Activated naive CD4-positive, alpha-beta T cell treated with anti-CD3 and anti-CD28 coated beads for 36 hours (primary cell): ENCODE measurements around the gene RAB25. TPM values are rescaled to one million over a fixed set of nuclear protein-coding genes. Genes with fewer than 3 reads are reported as not detected.

Experiments
- CTCF ChIA-PET: fragments of 350-600 bp; sonication (Branson Sonifier 250); formaldehyde crosslinking; loops from one replicate; lab custom pipeline; 2021; ENCODE audit warnings: antibody characterized with exemption; lab: Charles Lee
- DNase-seq: peaks from one replicate; pipeline ENCODE4 v3.0.0-alpha.2; 2020
- H3K27ac Mint-ChIP-seq: one replicate; pipeline ENCODE4 v1.8.0; 2021; ENCODE audit warnings: mild to moderate bottlenecking, mixed read lengths
- H3K27me3 Mint-ChIP-seq: one replicate; pipeline ENCODE4 v1.8.0; 2021; ENCODE audit warnings: low read depth, mixed read lengths
- H3K36me3 Mint-ChIP-seq: one replicate; pipeline ENCODE4 v1.8.0; 2021; ENCODE audit warnings: low read depth, mixed read lengths
- H3K4me1 Mint-ChIP-seq: one replicate; pipeline ENCODE4 v1.8.0; 2021; ENCODE audit warnings: low read depth, mixed read lengths
- H3K4me3 Mint-ChIP-seq: one replicate; pipeline ENCODE4 v1.8.0; 2021; ENCODE audit warnings: mild to moderate bottlenecking, moderate library complexity, mixed read lengths
- H3K9me3 Mint-ChIP-seq: one replicate; pipeline ENCODE4 v1.8.0; 2021; ENCODE audit warnings: mixed read lengths
- intact Hi-C: fragments of 100-400 bp; cut with micrococcal nuclease; formaldehyde crosslinking; loops from one replicate; pipeline ENCODE4 v1.15.1; 2023
- total RNA-seq, 2 experiments: library from RNA; stranded (reverse); gene quantifications; one replicate each; pipeline ENCODE4 v1.2.3, GENCODE V29; 2021

Gene RAB25
- total RNA-seq, result 1 to 10 TPM; 1.3 TPM

DNA sequence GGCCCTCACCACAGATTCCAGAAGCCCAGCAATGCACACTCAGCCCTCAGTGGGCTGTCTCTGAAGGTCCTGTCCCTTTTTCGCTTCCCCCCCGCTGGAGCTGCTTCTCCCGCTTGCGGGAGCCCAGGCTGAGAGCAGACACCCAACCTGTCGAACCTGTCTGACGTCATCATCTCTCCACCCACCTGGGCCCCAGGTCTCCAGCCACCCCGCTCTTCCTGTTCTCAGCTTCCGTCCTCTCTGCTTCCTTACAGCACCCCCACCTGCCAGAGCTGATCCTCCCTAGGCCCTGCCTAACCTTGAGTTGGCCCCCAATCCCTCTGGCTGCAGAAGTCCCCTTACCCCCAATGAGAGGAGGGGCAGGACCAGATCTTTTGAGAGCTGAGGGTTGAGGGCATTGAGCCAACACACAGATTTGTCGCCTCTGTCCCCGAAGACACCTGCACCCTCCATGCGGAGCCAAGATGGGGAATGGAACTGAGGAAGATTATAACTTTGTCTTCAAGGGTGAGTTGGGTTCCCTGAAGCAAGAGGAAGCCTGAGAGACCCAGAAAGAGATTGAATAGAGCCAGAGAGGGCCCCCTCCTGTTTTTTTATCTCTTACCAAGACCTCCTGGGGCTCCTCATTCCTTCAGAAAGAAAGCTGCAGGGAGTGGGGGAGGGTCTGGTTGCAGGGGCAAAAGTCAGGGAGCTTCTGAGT lies at the start of gene RAB25:
Gene RAB25, plus strand, starts transcription at position 224 of the 700 bp plus-strand sequence. Its CDS starts 241 bp downstream, at position 465.
- H3K27ac Mint-ChIP-seq, result no peak within 1 kb of the TSS
- intact Hi-C loops, result no loop called here
- CTCF ChIA-PET, result interaction anchor here (0.7 kb wide), 2 partner anchors 14 to 30 kb away, joined by 3 to 4 read pairs; no protein-coding TSS in a partner anchor

DNA sequence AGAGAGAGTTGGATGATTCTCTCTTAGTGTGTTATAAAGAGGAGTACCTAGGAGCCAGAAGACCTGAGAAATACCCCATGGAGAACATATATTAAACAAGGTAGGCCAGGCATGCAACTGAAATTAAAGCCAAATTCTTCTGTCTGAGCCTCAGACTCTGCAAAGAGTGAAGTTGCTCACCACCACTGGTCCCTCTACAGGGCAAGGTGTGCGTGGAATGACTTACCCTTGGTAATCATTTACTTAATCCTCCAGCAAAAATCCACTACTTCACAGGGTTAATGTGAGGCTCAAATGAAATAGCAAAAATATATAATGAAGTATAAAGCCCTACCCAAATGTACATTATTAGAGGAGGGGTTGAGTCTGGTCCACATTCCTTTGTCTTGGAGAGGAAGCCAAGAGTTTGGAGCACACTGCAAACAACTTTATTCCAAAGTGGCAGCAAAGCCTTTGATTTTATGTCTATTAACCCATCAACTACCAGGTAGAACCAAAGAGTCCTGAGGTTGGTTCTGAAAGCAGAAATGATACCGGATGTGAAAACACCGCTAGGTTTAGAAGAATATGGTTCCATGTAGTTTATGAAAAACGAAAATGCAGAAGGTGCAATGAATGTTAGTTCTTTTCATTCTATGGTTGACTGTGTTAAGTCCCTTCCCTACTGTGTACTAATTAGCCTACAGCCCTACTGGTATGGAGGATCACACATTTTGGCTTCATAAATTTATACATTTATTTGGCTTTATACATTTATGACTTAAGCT lies 48.7 kb upstream of the RAB25 start:
- H3K4me1 Mint-ChIP-seq, result no peaks in the 10 kb centered on the region
- no peaks in the 10 kb centered on the region for H3K9me3 Mint-ChIP-seq
- no peak for DNase-seq
- H3K27ac Mint-ChIP-seq, result no peak overlapping the region
- CTCF ChIA-PET, result no interaction called here
- intact Hi-C loops, result no loop called here
- H3K4me3 Mint-ChIP-seq, result no peak overlapping the region
- H3K27me3 Mint-ChIP-seq, result no peaks in the 10 kb centered on the region
- H3K36me3 Mint-ChIP-seq, result peaks cover 46% of the 10 kb centered on the region

More for the DNA sequence above, at the start of gene RAB25:
- Mint-ChIP-seq H3K4me3 (no peak within 1 kb of the TSS), H3K9me3 (no peaks in the 10 kb centered on the region), H3K4me1 (peaks cover 13% of the 10 kb centered on the region), H3K27me3 (no peaks in the 10 kb centered on the region), H3K36me3 (peaks cover 5% of the 10 kb centered on the region)
- DNase-seq, result no peak

DNA sequence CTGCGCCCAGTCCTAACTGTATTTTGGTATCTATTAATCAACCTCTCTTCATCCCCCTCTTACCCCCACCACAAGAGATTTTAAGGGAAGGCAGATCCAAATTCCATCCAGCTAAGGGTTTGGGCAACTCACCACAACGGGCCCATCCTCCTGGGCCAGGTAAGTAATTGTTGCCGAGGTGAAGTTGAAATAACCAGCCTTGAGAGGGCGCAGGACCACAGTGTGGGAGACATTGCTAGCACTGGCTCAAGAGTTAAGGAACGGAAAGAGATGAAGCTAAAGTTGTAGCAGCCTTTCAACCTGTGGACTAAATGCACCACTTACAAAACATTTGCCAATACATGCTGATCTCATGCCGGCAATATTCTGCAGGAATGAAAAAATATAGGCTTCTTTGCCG lies 46.1 kb upstream of the RAB25 start:
- H3K27ac Mint-ChIP-seq, result no peak overlapping the region
- intact Hi-C loops, result no loop called here
- no peaks in the 10 kb centered on the region for H3K9me3 Mint-ChIP-seq
- peaks cover 49% of the 10 kb centered on the region for H3K36me3 Mint-ChIP-seq
- H3K4me3 Mint-ChIP-seq, result no peak overlapping the region
- H3K27me3 Mint-ChIP-seq, result no peaks in the 10 kb centered on the region
- H3K4me1 Mint-ChIP-seq, result peaks cover 13% of the 10 kb centered on the region
- CTCF ChIA-PET, result interaction anchor here (0.6 kb wide), 1 partner anchor 93 kb away, joined by 5 read pairs; no protein-coding TSS in a partner anchor
- DNase-seq, result no peak

DNA sequence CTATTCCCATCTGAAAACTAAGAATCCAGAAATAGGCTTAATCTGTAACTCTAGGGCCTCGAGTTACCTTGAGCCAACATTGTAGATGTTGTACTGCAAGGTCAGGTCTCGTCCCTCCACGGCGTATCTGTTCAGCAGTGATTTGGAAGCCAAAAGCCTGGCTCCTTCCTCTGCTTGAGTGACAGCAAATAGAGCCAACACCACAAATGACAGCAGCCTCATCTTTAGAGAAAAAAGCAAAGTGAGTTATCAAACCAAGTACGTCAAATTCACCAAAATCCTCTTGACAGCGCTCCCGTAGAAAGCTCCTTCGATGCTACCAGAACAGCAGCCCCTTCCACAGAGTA lies 41.0 kb upstream of the RAB25 start:
- CTCF ChIA-PET, result interaction anchor here (0.7 kb wide), 1 partner anchor 957 kb away, joined by 3 read pairs; no protein-coding TSS in a partner anchor
- peaks cover 25% of the 10 kb centered on the region for H3K36me3 Mint-ChIP-seq
- no peaks in the 10 kb centered on the region for H3K27me3 Mint-ChIP-seq
- peak overlapping the region; percentile 91 for H3K27ac Mint-ChIP-seq
- intact Hi-C loops, result loop anchor here (5.0 kb wide), 1 partner anchor 317 kb away; the partner anchor contains the start of genes CCT3 and TSACC
- no peaks in the 10 kb centered on the region for H3K9me3 Mint-ChIP-seq
- peaks cover 28% of the 10 kb centered on the region for H3K4me1 Mint-ChIP-seq
- H3K4me3 Mint-ChIP-seq, result peak overlapping the region; percentile 84
- DNase-seq, result no peak

DNA sequence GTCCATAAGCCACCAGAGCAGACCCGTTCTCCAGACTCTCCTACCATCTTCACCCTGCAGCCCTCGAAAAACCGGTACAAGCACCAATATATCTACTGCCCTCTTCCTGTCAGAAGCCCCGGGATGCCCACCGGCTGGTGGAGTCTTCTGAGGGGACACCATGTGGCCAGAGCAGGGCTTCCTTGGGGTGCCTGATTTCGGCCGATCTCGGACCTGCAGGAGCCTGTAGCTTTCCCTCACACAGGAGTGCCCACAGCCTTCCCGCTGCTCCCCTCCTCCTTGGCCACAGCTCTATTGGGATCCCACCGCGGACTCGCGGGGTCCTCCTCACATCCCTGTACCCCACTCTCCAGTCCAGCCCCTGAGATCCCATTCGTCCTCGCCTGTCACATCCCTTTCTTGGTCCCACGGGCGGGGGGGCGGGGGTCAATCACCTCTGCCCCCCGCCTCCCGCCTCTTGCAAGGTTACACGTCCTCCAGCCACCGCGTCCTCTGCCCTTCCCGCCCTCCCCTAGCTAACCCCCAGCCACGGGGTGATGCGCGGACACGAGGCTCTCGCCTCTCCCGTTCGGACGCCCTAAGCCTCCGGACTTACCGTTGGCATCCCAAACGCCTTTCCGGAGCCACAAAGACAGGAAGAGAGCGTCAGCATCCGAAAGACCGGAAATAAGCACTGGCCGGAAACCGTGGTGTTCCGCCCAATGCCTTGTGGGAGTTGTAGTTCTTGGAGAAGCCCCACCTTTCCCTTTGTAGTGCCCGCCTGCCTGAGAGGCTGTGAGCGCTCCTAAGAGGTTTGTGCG lies 40.5 kb upstream of the RAB25 start, which contains the start of gene SSR2:
Gene SSR2, minus strand, starts transcription at position 659 of the 800 bp plus-strand sequence. CDS start 784 bp downstream, outside the sequence.
- Mint-ChIP-seq H3K4me1 (peaks cover 28% of the 10 kb centered on the region), H3K36me3 (peaks cover 25% of the 10 kb centered on the region), H3K4me3 (peak within 1 kb of the TSS; percentile 84), H3K9me3 (no peaks in the 10 kb centered on the region), H3K27me3 (no peaks in the 10 kb centered on the region), H3K27ac (peak within 1 kb of the TSS; percentile 91)
- peak; percentile 94 for DNase-seq
- CTCF ChIA-PET, result interaction anchor here (1.3 kb wide), 1 partner anchor 44 kb away, joined by 4 read pairs; no protein-coding TSS in a partner anchor
- intact Hi-C loops, result loop anchor here (1.0 to 5.0 kb wide), 4 partner anchors 34 to 758 kb away; partner anchors contain the start of genes CCT3, LAMTOR2, SCAMP3 and TSACC

DNA sequence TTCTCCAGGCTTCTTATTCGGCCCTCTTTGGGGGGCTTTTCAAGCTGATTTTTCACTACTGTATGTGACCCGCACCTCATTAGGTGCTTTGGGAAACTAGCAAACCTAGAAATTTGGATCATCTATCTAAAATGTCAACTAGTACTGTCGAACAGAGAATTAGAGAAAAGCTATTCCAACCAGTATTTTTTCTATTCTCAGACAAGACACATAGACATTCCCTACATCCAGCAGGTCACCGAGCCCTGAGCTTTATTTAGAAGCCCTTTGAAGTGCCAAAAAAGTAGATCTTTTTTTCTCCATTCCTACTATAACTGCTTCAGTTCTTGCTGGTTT lies 39.9 kb upstream of the RAB25 start:
- CTCF ChIA-PET, result interaction anchor here (1.3 kb wide), 1 partner anchor 43 kb away, joined by 4 read pairs; no protein-coding TSS in a partner anchor
- Mint-ChIP-seq H3K4me3 (peak overlapping the region; percentile 84), H3K4me1 (peaks cover 28% of the 10 kb centered on the region), H3K27me3 (no peaks in the 10 kb centered on the region), H3K36me3 (peaks cover 25% of the 10 kb centered on the region), H3K9me3 (no peaks in the 10 kb centered on the region), H3K27ac (peak overlapping the region; percentile 91)
- no peak for DNase-seq
- intact Hi-C loops, result loop anchor here (1.0 to 5.0 kb wide), 4 partner anchors 33 to 759 kb away; partner anchors contain the start of genes CCT3, LAMTOR2, SCAMP3 and TSACC

DNA sequence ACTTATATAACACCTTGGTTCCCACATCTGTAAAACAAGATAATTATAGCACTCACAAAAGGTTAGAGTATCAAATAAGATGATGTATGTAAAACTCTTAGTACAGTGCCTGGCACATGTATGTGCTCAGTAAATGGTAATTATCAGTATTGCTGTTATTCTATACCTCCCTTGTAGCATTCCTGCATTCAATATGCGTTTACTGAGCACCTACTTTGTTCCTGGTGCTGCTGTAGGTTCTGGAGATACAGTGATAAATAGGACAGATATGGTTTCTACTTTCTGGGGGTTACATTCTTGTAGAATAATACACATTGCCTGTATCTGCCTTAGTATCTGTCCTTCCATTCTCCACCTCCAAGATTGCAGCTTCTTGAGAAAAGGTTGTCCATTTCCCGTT lies 39.0 kb upstream of the RAB25 start:
- Mint-ChIP-seq H3K4me3 (no peak overlapping the region), H3K27me3 (no peaks in the 10 kb centered on the region), H3K27ac (no peak overlapping the region), H3K36me3 (peaks cover 21% of the 10 kb centered on the region), H3K4me1 (peaks cover 28% of the 10 kb centered on the region), H3K9me3 (no peaks in the 10 kb centered on the region)
- CTCF ChIA-PET, result interaction anchor here (0.8 to 1.2 kb wide), 3 partner anchors 31 to 828 kb away, joined by 3 read pairs; no protein-coding TSS in a partner anchor
- intact Hi-C loops, result loop anchor here (1.0 to 5.0 kb wide), 4 partner anchors 32 to 760 kb away; partner anchors contain the start of genes CCT3, LAMTOR2, SCAMP3 and TSACC
- no peak for DNase-seq

DNA sequence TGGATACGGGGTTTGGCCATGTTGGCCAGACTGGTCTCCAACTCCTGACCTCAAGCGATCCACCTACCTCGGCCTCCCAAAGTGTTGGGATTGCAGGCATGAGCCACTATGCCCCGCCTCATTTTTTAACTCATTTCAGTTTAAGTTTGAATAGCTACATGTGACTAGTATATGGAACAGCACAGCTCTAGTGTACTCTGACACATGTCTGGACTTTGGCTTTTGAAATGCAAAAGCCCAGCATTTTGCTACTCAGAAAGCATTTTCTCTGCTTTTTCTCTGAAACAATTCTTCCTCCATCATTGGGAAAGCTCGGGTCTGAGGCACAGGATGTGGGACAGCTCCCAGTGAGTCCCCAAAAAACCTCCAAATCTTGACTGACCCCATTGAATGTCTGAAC lies 36.2 kb upstream of the RAB25 start:
- Mint-ChIP-seq H3K27ac (no peak overlapping the region), H3K27me3 (no peaks in the 10 kb centered on the region), H3K4me1 (peaks cover 15% of the 10 kb centered on the region), H3K36me3 (peaks cover 6% of the 10 kb centered on the region), H3K9me3 (no peaks in the 10 kb centered on the region), H3K4me3 (no peak overlapping the region)
- DNase-seq, result no peak
- intact Hi-C loops, result loop anchor here (5.0 kb wide), 1 partner anchor 312 kb away; the partner anchor contains the start of genes CCT3 and TSACC
- CTCF ChIA-PET, result interaction anchor here (2.5 kb wide), 1 partner anchor 41 kb away, joined by 13 read pairs; no protein-coding TSS in a partner anchor

DNA sequence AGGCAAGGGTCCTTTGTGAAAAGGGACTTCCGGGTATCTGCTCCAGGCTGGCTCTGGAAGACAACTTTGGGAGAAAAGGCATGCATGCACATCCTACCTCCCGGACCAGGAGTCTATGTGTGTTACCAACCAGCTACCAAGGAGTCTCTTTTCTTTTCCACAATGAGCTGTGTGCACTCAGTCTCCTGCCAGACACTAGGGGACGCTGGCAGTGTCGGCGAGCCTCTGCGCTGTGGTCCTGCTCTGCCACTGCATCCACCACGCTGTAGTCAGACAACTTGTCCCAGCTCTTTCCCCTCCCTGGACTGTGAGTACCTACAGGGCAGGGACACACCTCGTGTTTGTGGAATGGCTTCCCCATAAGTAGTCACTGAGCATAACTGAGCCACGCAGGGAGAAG lies 35.1 kb upstream of the RAB25 start:
- CTCF ChIA-PET, result interaction anchor here (0.6 to 2.5 kb wide), 4 partner anchors 10 to 255 kb away, joined by 3 to 13 read pairs (median 4); no protein-coding TSS in a partner anchor
- Mint-ChIP-seq H3K4me3 (no peak overlapping the region), H3K27ac (no peak overlapping the region)

DNA sequence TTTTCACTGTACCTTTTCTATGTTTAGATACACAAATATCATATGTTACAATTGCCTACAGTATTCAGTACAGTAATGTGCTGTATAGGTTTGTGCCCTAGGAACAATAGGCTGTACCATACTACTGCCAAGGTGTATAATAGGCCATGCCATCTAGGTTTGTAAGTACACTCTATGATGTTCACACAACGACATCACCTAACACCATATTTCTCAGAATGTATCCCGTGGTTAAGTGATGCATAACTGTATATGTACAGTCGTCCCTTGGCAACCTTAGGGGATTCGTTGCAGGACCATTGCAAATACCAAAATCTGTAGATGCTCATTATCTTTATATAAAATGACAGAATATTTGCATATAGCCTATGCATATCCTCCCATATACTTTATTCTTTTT lies 34.4 kb upstream of the RAB25 start:
- no peaks in the 10 kb centered on the region for H3K27me3 Mint-ChIP-seq
- intact Hi-C loops, result loop anchor here (1.0 kb wide), 1 partner anchor 40 kb away; no protein-coding TSS in a partner anchor
- no peak for DNase-seq
- CTCF ChIA-PET, result interaction anchor here (1.2 to 2.5 kb wide), 2 partner anchors 33 to 39 kb away, joined by 4 to 13 read pairs; no protein-coding TSS in a partner anchor
- H3K27ac Mint-ChIP-seq, result no peak overlapping the region
- peaks cover 4% of the 10 kb centered on the region for H3K4me1 Mint-ChIP-seq
- no peak overlapping the region for H3K4me3 Mint-ChIP-seq
- H3K9me3 Mint-ChIP-seq, result no peaks in the 10 kb centered on the region
- no peaks in the 10 kb centered on the region for H3K36me3 Mint-ChIP-seq

More for the DNA sequence above, 35.1 kb upstream of the RAB25 start:
- H3K36me3 Mint-ChIP-seq, result no peaks in the 10 kb centered on the region
- H3K27me3 Mint-ChIP-seq, result no peaks in the 10 kb centered on the region
- no peaks in the 10 kb centered on the region for H3K9me3 Mint-ChIP-seq
- DNase-seq, result peak; percentile 59
- peaks cover 7% of the 10 kb centered on the region for H3K4me1 Mint-ChIP-seq
- intact Hi-C loops, result loop anchor here (1.0 kb wide), 1 partner anchor 40 kb away; no protein-coding TSS in a partner anchor

DNA sequence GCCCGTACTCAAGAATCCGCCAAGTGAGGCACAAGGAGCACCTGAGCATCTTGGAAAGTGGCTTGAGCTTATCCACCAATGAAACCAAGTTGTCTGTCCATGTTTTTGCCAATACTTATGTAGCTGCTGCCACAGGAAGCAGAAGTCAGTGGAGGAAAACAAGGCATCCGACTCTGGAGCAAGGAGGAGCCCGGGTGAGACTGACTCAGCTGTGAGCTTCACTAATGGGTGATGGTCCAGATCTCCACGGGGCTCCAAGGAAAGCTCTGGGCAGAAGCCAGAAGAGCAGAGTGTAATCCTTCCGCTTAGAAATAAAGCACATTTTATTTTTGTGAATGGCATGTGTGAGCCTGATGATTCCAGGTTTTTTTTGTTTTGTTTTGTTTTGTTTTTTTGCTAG lies 27.9 kb upstream of the RAB25 start:
- CTCF ChIA-PET, result interaction anchor here (0.8 kb wide), 1 partner anchor 99 kb away, joined by 4 read pairs; no protein-coding TSS in a partner anchor
- no peaks in the 10 kb centered on the region for H3K27me3 Mint-ChIP-seq
- H3K36me3 Mint-ChIP-seq, result peaks cover under 1% of the 10 kb centered on the region
- intact Hi-C loops, result no loop called here
- H3K4me3 Mint-ChIP-seq, result no peak overlapping the region
- no peak overlapping the region for H3K27ac Mint-ChIP-seq
- H3K4me1 Mint-ChIP-seq, result no peaks in the 10 kb centered on the region
- no peak for DNase-seq
- H3K9me3 Mint-ChIP-seq, result no peaks in the 10 kb centered on the region
